Measurements from ENCODE around the gene MEGF6.

- TF ChIP-seq POLR2A (IDR thresholded peaks at IDR 0.05; ENCODE audit: low read length) (no peak), GATA1 (IDR thresholded peaks at IDR 0.05; ENCODE audit: low read depth, low read length) (no peak)
These were observed 39.1 kb upstream of the MEGF6 start for GRCh38 chr1:3650248-3651025.

Measured in erythroblast (primary cell).